Measurements from ENCODE around the gene PCSK4.
"Not testable (repeated sequence)": the region's sequence is repeated elsewhere in the genome, so short reads cannot be mapped to it uniquely, and the experiment has no call there.

PCSK4 gene

DNA sequence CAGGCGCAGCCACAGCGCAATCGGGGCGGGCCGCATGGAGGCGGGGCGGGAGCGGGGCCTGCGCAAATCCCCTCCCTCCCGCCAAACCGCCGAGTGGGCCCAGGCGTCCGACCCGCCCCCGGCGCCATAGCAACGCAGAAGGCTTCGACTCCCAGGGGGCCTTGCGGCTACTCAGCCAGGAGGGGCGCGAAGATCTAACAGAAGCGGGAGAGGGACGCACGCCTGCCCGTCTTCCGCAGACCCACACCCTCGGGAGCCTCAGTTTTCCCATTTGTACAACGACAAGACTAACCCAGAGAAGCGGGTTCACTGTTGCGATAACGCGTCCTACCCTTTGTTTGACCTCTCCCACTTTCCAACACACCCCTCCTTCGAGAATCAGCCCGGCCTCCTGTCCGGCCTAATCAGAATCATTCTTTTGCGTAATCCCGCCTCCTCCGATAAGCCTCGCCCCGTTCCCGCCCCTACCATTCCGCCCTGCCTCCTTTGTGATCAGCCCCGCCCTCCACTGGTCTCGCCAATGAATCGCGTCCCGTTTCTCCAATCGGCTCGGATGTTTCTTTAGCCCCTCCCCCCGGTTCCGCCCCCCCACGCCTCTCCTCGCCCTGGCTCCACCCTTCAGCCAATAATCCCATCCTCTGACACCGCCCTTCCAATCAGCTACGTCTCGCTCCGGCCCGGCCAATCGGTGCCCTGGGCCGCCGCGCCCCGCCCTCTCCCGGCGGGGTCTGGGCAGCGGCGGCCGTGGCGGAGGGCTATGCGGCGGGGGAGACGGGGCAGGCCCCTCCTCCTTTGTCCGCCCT, at the start of gene PCSK4:
Gene PCSK4 (minus strand): TSS at position 40 of the 803 bp plus-strand sequence. CDS start 4 bp downstream, at position 36.
- H3K36me3 ChIP-seq (replicated peaks), result no peaks in the 10 kb centered on the region
- H3K27me3 ChIP-seq (replicated peaks), result no peaks in the 10 kb centered on the region
- DNase-seq, result peak; percentile 99
- in situ Hi-C loops (cut with HindIII; ENCODE audit: low pct_ligation_motif_present, low sequenced_read_pairs), result no loop called here
- TF ChIP-seq, protein P1, sequence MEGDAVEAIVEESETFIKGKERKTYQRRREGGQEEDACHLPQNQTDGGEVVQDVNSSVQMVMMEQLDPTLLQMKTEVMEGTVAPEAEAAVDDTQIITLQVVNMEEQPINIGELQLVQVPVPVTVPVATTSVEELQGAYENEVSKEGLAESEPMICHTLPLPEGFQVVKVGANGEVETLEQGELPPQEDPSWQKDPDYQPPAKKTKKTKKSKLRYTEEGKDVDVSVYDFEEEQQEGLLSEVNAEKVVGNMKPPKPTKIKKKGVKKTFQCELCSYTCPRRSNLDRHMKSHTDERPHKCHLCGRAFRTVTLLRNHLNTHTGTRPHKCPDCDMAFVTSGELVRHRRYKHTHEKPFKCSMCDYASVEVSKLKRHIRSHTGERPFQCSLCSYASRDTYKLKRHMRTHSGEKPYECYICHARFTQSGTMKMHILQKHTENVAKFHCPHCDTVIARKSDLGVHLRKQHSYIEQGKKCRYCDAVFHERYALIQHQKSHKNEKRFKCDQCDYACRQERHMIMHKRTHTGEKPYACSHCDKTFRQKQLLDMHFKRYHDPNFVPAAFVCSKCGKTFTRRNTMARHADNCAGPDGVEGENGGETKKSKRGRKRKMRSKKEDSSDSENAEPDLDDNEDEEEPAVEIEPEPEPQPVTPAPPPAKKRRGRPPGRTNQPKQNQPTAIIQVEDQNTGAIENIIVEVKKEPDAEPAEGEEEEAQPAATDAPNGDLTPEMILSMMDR (IDR thresholded peaks at IDR 0.05; ENCODE audit: low read depth, low read length, missing control alignments), result no peak
- H3K27ac ChIP-seq, result no peak within 1 kb of the TSS
- H3K4me3 ChIP-seq (ENCODE audit: low read depth, low read length), result peak within 1 kb of the TSS; percentile 60

DNA sequence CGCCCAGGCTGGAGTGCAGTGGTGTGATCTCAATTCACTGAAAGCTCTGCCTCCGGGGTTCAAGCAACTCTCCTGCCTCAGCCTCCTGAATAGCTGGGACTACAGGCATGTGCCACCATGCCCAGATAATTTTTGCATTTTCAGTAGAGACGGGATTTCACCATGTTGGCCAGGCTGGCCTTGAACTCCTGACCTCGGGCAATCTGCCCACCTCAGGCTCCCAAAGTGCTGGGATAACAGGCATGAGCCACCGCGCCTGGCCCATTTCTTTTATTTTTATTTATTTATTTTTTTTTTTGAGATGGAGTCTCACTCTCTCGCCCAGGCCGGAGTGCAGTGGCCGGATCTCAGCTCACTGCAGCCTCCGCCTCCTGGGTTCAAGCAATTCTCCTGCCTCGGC, 49.6 kb upstream of the PCSK4 start:
- H3K27ac ChIP-seq; in situ Hi-C loops (cut with HindIII; ENCODE audit: low pct_ligation_motif_present, low sequenced_read_pairs); H3K27me3 ChIP-seq (replicated peaks); DNase-seq; H3K36me3 ChIP-seq (replicated peaks); H3K4me3 ChIP-seq (ENCODE audit: low read depth, low read length): not testable (repeated sequence)

DNA sequence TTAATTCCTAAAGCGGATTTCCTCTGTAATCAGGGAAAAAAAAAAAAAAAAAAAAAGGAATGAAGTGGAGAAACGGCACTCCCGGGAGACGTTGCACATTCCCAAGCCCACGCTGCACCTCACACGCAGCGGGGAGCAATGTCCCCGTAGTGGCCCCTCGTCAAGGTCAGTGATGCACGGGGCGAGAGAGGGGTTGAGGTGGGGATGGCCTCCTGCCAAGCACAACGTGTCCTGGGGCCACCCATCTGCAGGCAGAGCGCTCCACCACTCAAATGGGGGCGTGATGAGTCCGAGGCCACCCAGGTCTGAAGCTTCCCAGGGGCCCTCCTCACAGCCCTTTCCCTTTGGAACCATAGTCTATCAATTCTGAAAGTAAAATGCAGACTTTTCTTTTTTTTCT, 48.8 kb upstream of the PCSK4 start:
- in situ Hi-C loops (cut with HindIII; ENCODE audit: low pct_ligation_motif_present, low sequenced_read_pairs), result no loop called here
- Histone ChIP-seq H3K4me3 (ENCODE audit: low read depth, low read length) (no peak overlapping the region), H3K27ac (no peak overlapping the region), H3K36me3 (replicated peaks) (no peaks in the 10 kb centered on the region), H3K27me3 (replicated peaks) (no peaks in the 10 kb centered on the region)
- TF ChIP-seq, protein P1 (IDR thresholded peaks at IDR 0.05; ENCODE audit: low read depth, low read length, missing control alignments), result no peak
- DNase-seq, result no peak

DNA sequence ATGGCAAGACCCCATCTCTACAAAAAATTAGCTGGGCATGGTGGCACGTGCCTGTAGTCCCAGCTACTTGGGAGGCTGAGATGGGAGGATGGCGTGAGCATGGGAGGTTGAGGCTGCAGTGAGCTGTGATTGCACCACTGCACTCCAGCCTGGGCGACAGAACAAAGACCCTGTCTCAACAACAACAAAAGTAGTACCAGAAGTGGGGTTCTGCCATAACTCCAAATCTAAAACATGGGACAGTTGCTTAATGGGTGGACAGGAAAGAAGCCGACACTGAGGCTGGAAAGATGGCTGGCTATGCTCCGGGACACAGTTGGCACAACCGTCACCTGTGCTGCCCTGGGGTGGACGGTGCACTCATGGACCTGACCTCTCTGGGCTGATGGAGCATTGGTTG, 45.5 kb upstream of the PCSK4 start:
- H3K27ac ChIP-seq; in situ Hi-C loops (cut with HindIII; ENCODE audit: low pct_ligation_motif_present, low sequenced_read_pairs); H3K4me3 ChIP-seq (ENCODE audit: low read depth, low read length); DNase-seq; H3K27me3 ChIP-seq (replicated peaks); H3K36me3 ChIP-seq (replicated peaks): not testable (repeated sequence)

DNA sequence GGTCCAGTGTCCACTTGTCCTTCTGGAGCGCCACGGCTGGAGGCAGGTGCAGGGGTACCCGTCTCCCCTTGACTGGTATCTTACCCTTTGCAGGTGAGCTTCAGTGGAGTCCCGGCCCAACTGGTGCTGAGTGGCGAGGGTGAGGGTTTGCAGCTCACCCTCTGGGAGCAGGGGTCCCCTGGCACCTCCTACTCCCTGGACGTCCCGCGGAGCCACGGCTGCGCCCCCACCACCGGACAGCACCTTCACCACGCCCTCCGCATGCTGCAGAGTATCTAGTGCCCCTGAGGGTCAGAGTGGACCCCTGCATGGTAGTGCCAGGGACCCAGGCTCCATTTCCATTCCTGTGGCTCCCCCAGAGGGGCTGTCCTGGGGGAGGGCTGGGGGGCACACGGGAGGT, 44.8 kb upstream of the PCSK4 start:
- Histone ChIP-seq H3K27ac (no peak overlapping the region), H3K4me3 (ENCODE audit: low read depth, low read length) (no peak overlapping the region), H3K27me3 (replicated peaks) (no peaks in the 10 kb centered on the region), H3K36me3 (replicated peaks) (no peaks in the 10 kb centered on the region)
- in situ Hi-C loops (cut with HindIII; ENCODE audit: low pct_ligation_motif_present, low sequenced_read_pairs), result no loop called here
- TF ChIP-seq, protein P1 (IDR thresholded peaks at IDR 0.05; ENCODE audit: low read depth, low read length, missing control alignments), result no peak
- no peak for DNase-seq

DNA sequence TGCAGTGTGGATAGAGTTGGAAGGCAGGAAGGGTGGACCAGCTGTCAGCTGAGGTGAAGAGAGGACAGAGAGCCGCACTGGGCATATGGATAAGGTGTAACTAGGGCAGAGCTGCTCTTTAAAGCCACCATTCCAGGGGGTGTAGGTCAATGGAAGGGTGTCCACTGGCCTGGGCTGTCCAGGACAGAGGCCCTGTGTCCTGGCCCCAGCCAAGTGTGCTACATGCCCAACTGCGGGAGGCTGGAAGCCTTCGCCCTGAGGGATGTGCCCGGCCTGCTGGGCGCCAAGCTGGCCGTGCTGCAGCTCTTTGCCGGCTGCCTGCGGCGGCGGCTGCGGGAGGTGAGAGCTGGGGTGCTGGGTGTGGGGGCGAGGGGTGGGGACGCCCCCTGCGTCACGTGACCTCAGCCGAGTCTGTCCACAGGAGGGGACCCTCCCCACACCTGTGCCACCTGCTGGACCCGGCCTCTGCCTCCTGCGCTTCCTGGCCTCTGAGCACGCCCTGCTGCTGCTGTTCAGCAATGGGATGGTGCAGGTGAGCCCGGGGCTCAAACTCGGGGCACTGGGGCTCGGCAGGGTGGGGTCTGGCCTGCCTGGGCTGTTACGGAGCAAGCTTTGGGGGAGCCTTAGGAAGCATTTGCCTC, 43.5 kb upstream of the PCSK4 start:
- H3K27ac ChIP-seq, result no peak overlapping the region
- no peaks in the 10 kb centered on the region for H3K27me3 ChIP-seq (replicated peaks)
- DNase-seq, result no peak
- no peak overlapping the region for H3K4me3 ChIP-seq (ENCODE audit: low read depth, low read length)
- no peaks in the 10 kb centered on the region for H3K36me3 ChIP-seq (replicated peaks)
- TF ChIP-seq, protein P1 (IDR thresholded peaks at IDR 0.05; ENCODE audit: low read depth, low read length, missing control alignments), result no peak
- in situ Hi-C loops (cut with HindIII; ENCODE audit: low pct_ligation_motif_present, low sequenced_read_pairs), result no loop called here

Measured in brain microvascular endothelial cell (primary cell).